Measurements from ENCODE around the gene EEF2K. TPM values are rescaled to one million over a fixed set of nuclear protein-coding genes. Genes with fewer than 3 reads are reported as not detected.

Gene EEF2K
- 10.2 to 19.8 TPM (median 13.7 TPM) in 5 replicates for total RNA-seq (2022; extraction: Qiagen RNA extraction; ENCODE audit: low read depth)

DNA sequence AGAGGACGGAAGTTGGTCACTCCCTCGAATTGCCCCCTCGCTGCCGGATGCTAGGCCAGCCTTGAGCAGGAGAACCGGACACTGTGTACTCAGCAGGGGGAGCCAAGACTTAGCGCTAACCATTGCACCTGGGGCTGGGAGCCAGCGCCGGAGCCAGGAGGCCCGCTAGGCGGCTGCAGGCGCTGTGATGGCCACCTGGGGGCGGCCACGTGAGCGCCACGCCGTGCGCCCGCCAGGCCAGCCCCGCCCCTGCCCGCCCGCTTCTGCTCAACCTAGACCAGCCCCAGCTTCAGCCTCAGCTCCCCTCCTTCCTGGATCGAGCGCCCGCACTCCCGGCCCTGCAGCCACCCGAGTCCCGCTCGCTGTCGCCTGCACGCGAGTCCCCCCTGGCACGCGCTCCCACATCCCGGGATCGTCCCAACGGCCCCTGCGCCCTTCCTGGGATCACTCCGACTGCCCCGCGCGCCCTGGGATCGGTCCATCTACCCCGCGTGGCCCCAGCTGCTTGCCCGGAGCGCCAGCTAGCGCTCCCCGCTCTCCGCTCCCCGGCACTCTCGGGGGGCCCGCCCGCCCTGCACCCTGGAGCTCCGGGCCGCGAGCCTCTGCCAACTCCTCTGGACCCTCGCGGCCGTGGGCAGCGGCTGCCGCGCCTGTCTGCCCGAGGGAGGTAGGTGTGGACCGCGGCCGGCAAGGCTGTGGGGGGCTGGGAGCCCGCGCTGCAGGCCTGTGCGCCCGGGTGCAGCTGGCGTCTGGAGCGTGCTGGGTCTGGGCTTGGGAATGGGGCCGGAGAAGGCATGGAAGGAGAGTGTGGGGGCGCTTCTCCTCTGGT, at the start of gene EEF2K:
Gene EEF2K (plus strand): TSS at position 266 of the 829 bp plus-strand sequence. CDS start 19,452 bp downstream, outside the sequence.

DNA sequence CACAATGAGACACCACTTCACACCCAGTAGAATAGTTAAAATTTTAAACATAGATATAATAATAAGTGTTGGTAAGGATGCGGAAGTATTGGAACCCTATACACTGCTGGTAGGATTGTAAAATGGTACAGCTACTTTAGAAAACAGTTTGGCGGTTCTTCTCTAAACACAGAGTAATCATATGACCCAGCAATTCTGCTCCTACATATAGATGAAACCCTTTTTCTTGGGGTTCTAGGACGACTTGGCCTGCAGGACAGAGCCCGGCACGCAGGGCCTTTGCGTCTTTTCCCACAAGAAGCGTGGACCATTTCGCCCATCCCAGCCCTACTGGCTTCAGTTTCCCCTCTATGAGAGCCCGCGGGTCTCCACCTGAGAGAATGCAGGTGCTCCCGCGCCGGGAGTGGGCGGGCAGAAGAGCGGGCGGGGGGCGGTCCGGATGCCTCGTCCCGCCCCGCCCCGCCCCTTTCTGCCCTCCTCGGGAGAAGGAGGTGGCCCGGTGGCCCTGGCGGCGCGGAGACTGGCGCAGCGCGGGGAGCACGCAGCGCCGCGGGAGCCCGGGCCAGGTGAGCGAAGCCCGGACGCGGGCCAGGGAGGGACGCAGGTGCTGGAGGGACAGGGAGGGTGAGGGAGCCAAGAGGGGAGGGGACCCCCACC, 44.0 kb upstream of the EEF2K start, which contains the start of gene SDR42E2:
Gene SDR42E2 (plus strand): TSS at position 508 of the 657 bp plus-strand sequence. CDS start 3,077 bp downstream, outside the sequence.

DNA sequence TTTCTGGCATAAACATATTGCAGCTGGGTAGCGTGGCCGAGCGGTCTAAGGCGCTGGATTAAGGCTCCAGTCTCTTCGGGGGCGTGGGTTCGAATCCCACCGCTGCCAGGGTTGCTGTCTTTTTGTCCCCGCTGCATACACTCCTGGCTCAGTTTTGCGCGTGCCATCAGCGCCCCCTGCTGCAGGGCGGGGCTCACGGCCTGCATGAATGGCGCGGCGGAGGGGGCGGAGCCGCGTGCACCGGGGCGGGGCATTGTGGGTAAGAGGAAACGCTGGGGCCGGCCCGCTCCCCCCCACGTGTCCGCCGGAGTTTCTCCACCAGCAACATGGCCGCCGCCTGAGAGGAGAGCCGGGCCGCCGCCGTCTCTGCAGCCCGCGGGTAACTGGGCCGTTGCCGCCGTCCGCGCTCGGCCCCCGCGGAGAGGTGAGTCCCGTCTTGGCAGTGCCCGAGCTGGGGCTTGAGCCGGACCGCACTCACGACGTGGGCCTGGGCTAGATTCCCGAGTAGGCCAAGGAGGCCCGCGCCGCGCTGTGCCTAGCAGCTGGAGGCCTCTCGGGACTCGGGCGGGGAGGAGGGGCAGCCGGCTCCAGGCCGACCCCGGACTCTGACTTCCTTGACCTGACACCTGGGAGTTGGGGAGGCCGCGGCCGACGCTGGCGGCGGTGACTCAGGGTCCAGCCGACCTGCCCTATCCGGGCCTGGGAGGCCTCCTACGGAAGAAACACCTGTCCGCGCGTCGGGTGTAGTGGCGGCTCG, 91.2 kb downstream of the EEF2K start, which contains the start of gene POLR3E:
Gene POLR3E (plus strand): TSS at position 296 of the 757 bp plus-strand sequence. CDS start 5,560 bp downstream, outside the sequence.

Other genes with a start within 250 kb of the EEF2K start
- not detected in 5 replicates for gene PDZD9, start 205.2 kb upstream of the EEF2K start, total RNA-seq (2022; extraction: Qiagen RNA extraction; ENCODE audit: low read depth)
- 6.5 to 13.1 TPM (median 11.2 TPM) in 5 replicates for gene MOSMO, start 198.2 kb upstream of the EEF2K start, total RNA-seq (2022; extraction: Qiagen RNA extraction; ENCODE audit: low read depth)
- gene VWA3A, start 113.7 kb upstream of the EEF2K start, total RNA-seq (2022; extraction: Qiagen RNA extraction; ENCODE audit: low read depth): 0.06 TPM in 2 of 5 replicates, not detected in the others
- gene SDR42E2, start 43.8 kb upstream of the EEF2K start, total RNA-seq (2022; extraction: Qiagen RNA extraction; ENCODE audit: low read depth): not detected in 5 replicates
- 27.3 to 41.6 TPM (median 37.7 TPM) in 5 replicates for gene POLR3E, start 91.1 kb downstream of the EEF2K start, total RNA-seq (2022; extraction: Qiagen RNA extraction; ENCODE audit: low read depth)
- 36.5 to 43.7 TPM (median 37.9 TPM) in 5 replicates for gene CDR2, start 168.3 kb downstream of the EEF2K start, total RNA-seq (2022; extraction: Qiagen RNA extraction; ENCODE audit: low read depth)

All from A549 treated with ZK216348 at 1 μM for 4 hours (cell line).